Measurements from ENCODE around the gene NUAK1. TPM values are rescaled to one million over a fixed set of nuclear protein-coding genes. Genes with fewer than 3 reads are reported as not detected.

Gene NUAK1
- total RNA-seq, result 23.4 to 27.0 TPM (median 25.1 TPM) in 3 replicates

- peak within 1 kb of the TSS; percentile 87 for H3K4me3 Mint-ChIP-seq
- peaks cover 73% of the 10 kb centered on the region for H3K4me1 Mint-ChIP-seq
- no peaks in the 10 kb centered on the region for H3K9me3 Mint-ChIP-seq
- peak within 1 kb of the TSS; percentile 93 for H3K27ac Mint-ChIP-seq
- DNase-seq (ENCODE audit: low spot score in 2 of 2, unreplicated experiment in 2 of 2), result peak; percentile 70 to 80
- peaks cover 2% of the 10 kb centered on the region for H3K36me3 Mint-ChIP-seq
- H3K27me3 Mint-ChIP-seq (ENCODE audit: low read depth), result no peaks in the 10 kb centered on the region
- TF ChIP-seq CTCF (IDR thresholded peaks at IDR 0.05; ENCODE audit: unreplicated experiment), result no peak
These were observed at the start of gene NUAK1 for GRCh38 chr12:106138633-106139421. Gene NUAK1, minus strand, starts transcription at chr12:106138954. Its CDS starts 301 bp downstream, at chr12:106138653.

GRCh38 chr12:106188256-106188655 lies 49.5 kb upstream of the NUAK1 start:
- H3K4me3 Mint-ChIP-seq, result no peak overlapping the region
- no peaks in the 10 kb centered on the region for H3K36me3 Mint-ChIP-seq
- no peaks in the 10 kb centered on the region for H3K9me3 Mint-ChIP-seq
- H3K4me1 Mint-ChIP-seq, result no peaks in the 10 kb centered on the region
- no peaks in the 10 kb centered on the region for H3K27me3 Mint-ChIP-seq (ENCODE audit: low read depth)
- no peak overlapping the region for H3K27ac Mint-ChIP-seq
- no peak for TF ChIP-seq CTCF (IDR thresholded peaks at IDR 0.05; ENCODE audit: unreplicated experiment)
- DNase-seq (ENCODE audit: low spot score in 2 of 2, unreplicated experiment in 2 of 2), result no peak

- no peaks in the 10 kb centered on the region for H3K9me3 Mint-ChIP-seq
- TF ChIP-seq CTCF (IDR thresholded peaks at IDR 0.05; ENCODE audit: unreplicated experiment), result no peak
- H3K27me3 Mint-ChIP-seq (ENCODE audit: low read depth), result no peaks in the 10 kb centered on the region
These were observed 49.1 kb upstream of the NUAK1 start for GRCh38 chr12:106187842-106188241.

GRCh38 chr12:106187155-106187789 lies 48.5 kb upstream of the NUAK1 start:
- H3K4me1 Mint-ChIP-seq, result no peaks in the 10 kb centered on the region
- DNase-seq (ENCODE audit: low spot score in 2 of 2, unreplicated experiment in 2 of 2), result no peak
- no peaks in the 10 kb centered on the region for H3K36me3 Mint-ChIP-seq
- no peaks in the 10 kb centered on the region for H3K9me3 Mint-ChIP-seq
- no peak for TF ChIP-seq CTCF (IDR thresholded peaks at IDR 0.05; ENCODE audit: unreplicated experiment)
- H3K27ac Mint-ChIP-seq, result no peak overlapping the region
- no peak overlapping the region for H3K4me3 Mint-ChIP-seq
- H3K27me3 Mint-ChIP-seq (ENCODE audit: low read depth), result no peaks in the 10 kb centered on the region

More at GRCh38 chr12:106187842-106188241, 49.1 kb upstream of the NUAK1 start:
- no peak overlapping the region for H3K4me3 Mint-ChIP-seq
- no peak overlapping the region for H3K27ac Mint-ChIP-seq
- DNase-seq (ENCODE audit: low spot score in 2 of 2, unreplicated experiment in 2 of 2), result no peak
- no peaks in the 10 kb centered on the region for H3K36me3 Mint-ChIP-seq
- H3K4me1 Mint-ChIP-seq, result no peaks in the 10 kb centered on the region

- H3K27me3 Mint-ChIP-seq (ENCODE audit: low read depth), result no peaks in the 10 kb centered on the region
- H3K4me1 Mint-ChIP-seq, result peaks cover 7% of the 10 kb centered on the region
- H3K4me3 Mint-ChIP-seq, result no peak overlapping the region
- TF ChIP-seq CTCF (IDR thresholded peaks at IDR 0.05; ENCODE audit: unreplicated experiment), result no peak
- DNase-seq (ENCODE audit: low spot score in 2 of 2, unreplicated experiment in 2 of 2), result no peak
- H3K27ac Mint-ChIP-seq, result no peak overlapping the region
- H3K36me3 Mint-ChIP-seq, result no peaks in the 10 kb centered on the region
- no peaks in the 10 kb centered on the region for H3K9me3 Mint-ChIP-seq
These were observed 45.0 kb upstream of the NUAK1 start for GRCh38 chr12:106183735-106184134.
